ENCODE measurements around the gene JPH4. TPM values are rescaled to one million over a fixed set of nuclear protein-coding genes. Genes with fewer than 3 reads are reported as not detected.

Gene JPH4
- not detected in 2 replicates for total RNA-seq

DNA sequence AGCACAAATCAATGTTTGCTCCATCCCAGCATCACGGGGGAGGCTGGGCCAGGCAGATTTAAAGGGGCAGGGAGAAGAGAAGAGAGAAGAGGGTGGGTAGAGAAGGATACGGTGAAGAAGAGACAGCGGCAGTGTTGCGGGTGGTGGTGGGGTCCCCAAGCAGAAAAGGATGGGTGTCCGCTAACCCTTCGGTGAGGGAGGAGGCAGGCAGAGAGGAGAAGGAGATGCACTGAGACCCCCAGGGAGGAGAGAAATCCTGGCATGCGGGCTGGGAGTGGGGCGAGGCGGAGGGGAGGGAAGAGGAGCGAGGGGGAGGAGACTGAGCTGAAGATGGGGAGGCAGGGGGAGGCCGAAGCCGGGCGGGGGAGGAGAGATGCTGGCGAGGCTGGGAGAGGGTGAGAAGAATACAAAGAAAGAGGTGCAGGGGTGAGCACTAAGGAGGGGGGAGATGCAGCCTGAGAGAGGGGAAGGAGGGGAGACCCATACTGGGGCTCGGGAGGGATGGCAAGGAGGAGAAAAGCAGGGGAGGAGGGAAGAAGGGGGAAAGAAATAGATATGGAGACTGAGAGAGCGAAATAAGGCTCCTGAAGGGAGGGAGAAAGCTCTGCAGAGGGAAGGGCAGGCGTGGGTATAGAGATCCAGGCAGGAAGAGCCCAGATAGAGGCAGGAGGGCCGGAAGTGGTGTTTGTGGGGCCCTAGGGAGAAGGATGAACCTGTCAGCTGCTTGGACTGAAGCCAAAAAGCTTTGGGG is at the start of gene JPH4:
JPH4 (minus strand) TSS at position 231 of the 751 bp plus-strand sequence. CDS start 1,337 bp downstream, outside the sequence.

DNA sequence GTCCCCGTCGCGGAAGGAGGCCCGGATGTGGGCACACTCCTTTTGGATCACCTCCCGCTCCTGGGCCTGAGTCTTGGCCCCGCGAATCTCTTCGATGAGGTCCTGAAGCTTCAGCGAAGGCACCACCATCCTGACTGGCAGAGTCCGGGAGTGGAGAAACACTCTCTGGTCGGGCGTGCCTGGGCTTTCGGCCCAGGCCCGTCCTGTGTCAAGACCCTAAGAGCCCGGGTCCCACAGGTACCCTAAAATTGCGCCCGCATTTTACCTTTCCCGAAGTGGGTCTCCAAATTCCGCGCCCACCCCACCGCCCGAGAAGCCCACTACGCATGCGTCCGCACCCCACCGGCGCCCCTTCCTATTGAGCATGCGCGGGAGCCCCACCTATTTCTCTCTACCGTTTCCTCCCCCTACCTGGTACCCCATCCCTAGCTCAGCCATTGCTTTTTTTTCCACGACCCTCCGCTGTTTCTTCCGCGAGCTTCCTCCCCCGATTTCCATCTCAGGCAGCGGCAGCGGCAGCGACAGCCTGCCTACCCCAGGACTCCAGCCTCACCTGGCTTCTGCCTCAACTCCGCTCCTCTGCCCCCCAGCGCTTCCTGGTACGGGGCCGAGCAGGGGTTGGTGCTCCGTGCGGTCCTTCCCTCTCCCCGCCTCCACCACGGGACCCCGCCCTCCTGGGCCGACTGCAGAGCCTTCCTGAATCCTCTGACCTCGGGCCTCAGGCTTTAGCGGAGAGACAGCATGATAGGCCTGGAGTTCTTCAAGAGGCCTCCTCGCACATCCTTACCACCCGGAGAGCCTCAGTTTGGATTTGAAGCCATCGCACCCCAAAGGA is 11.2 kb downstream of the JPH4 start, which contains the start of gene AP1G2:
AP1G2 (minus strand) TSS at position 606 of the 835 bp plus-strand sequence; CDS start at position 129, 477 bp downstream.

DNA sequence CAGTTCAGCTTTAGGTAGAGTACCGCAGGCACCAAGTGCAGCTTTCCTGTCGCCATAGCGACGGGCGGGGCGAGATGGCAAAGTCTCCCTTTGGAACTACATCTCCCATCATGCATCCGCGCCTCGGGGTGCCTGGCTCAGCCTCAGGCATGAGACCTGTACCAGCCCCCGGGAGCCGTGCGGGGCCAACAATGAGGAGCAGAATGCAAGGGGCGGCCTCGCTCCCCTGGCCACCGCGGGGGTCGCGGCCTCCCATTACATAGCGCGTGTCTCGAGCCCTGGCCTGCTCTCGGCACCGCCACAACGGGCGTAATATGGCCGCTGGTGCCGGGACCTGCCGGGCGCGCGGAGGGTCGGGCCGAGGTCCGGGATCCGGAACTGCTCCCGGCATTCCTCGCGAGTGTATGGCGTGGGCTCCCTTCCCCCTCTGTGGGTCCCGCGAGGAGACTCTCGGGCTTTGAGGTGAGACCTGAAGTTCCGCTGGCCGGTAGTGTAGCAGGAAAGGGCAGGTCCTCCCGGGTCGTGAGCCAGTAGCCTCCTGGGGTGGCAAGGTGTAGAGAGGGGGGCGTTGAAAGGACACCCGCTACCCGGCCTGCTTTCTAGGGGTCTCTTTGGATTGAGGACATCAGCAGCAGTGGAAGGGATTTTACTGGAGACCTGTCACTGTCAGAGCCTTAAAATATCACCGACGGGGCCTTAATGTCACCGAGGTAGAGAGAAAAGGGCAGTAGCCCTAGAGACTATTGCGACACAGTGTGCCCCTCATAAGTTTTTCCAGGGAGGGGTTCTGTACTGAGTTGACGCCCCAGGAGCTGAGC is 22.5 kb downstream of the JPH4 start, which contains the start of gene THTPA:
THTPA (plus strand) TSS at position 390 of the 818 bp plus-strand sequence. CDS start 487 bp downstream, outside the sequence.

DNA sequence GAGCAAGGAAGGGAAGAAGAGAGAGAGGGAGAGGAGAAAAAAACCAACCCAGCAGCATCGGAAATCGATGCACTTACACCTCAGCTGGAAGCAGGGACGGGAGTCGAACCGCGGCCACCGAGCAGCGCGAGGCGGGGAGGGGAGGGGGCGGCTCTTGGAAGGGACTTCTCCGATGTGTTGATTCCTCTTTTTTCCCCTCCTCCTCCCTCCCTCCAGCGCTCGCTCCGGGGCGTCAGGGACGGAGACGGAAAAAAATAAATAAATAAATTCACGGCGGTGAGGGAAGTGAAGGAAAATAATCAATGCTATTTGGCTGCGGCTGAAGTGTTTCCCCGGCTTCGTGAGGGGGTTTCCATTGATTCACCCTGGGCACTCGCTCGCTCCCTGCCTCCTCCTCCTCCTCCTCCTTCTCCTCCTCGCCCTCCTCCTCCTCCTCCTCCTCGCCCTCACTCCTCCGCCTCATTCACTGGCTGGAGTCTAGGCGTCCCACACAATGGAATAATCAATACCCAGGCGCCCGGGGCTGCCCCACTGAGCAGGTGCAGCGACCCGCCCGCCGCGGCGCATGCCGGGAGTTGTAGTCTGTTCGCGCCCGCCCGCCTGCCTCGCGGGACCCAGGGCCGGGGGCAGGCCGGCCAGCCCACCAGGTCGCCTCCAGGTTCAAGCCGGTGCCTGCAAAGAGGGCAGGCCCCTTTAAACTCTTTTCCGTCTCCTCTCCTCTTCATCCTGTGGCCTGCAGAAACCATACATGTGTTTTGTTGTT is 27.1 kb downstream of the JPH4 start, which contains the start of gene ZFHX2:
ZFHX2 (minus strand) TSS at position 500 of the 763 bp plus-strand sequence. CDS start 16,440 bp downstream, outside the sequence.

Other genes with a start within 250 kb of the JPH4 start
- gene SLC22A17, start 225.9 kb downstream of the JPH4 start, total RNA-seq: 0.20 TPM in 1 of 2 replicates, not detected in the other
- not detected in 2 replicates for gene EFS, start 213.6 kb downstream of the JPH4 start, total RNA-seq
- gene IL25, start 206.0 kb downstream of the JPH4 start, total RNA-seq: not detected in 2 replicates
- gene CMTM5, start 201.7 kb downstream of the JPH4 start, total RNA-seq: not detected in 2 replicates
- 0.05 TPM in 1 of 2 replicates, not detected in the other for gene MYH6, start 170.5 kb downstream of the JPH4 start, total RNA-seq
- not detected in 2 replicates for gene MYH7, start 143.1 kb downstream of the JPH4 start, total RNA-seq
- gene NGDN, start 109.1 kb downstream of the JPH4 start, total RNA-seq: 30.2 and 33.4 TPM in 2 replicates
- gene ZFHX2, start 27.0 kb downstream of the JPH4 start, total RNA-seq: under 0.01 and 0.69 TPM in 2 replicates
- gene THTPA, start 22.5 kb downstream of the JPH4 start, total RNA-seq: 5.5 and 8.3 TPM in 2 replicates
- gene AP1G2, start 11.0 kb downstream of the JPH4 start, total RNA-seq: 16.8 and 20.3 TPM in 2 replicates
- 0.13 and 0.20 TPM in 2 replicates for gene DHRS2, start 57.6 kb upstream of the JPH4 start, total RNA-seq